Activated naive CD4-positive, alpha-beta T cell treated with anti-CD3 and anti-CD28 coated beads, Interleukin-2, amount 50 U/mL, for 72 hours (primary cell): ENCODE data around the gene SLC35G3. TPM values are rescaled to one million over a fixed set of nuclear protein-coding genes. Genes with fewer than 3 reads are reported as not detected.
"Not testable (repeated sequence)": the region's sequence is repeated elsewhere in the genome, so short reads cannot be mapped to it uniquely, and the experiment has no call there.

ENCODE experiments used
- ATAC-seq, 2 donors: fragments of 150-1000 bp; cut with Tn5 transposase; 2 replicates each; pipeline ENCODE4 v1.10.0; 2021; ENCODE audit warnings: mild to moderate bottlenecking in 2 of 2, moderate library complexity in 2 of 2
- DNase-seq, 2 donors: peaks; one replicate each; pipeline ENCODE4 v3.0.0; 2021 to 2022; ENCODE audit warnings: low spot score in 2 of 2
- H3K27ac Mint-ChIP-seq, 2 donors: one replicate each; pipeline ENCODE4 v1.8.0; 2022; ENCODE audit warnings: mild to moderate bottlenecking in 2 of 2, mixed read lengths in 2 of 2
- H3K36me3 Mint-ChIP-seq, 2 donors: one replicate each; pipeline ENCODE4 v1.8.0; 2022; ENCODE audit warnings: mixed read lengths in 2 of 2
- H3K9me3 Mint-ChIP-seq, 2 donors: one replicate each; pipeline ENCODE4 v1.8.0; 2022; ENCODE audit warnings: mixed read lengths in 2 of 2
- total RNA-seq, 2 donors: library from RNA; stranded (reverse); gene quantifications; one replicate each; pipeline ENCODE4 v1.2.3, GENCODE V29; 2022

SLC35G3 gene
- total RNA-seq, 2 donors from 2014 or later = not detected

GRCh38 chr17:35159940-35160339 is 34.3 kb downstream of the SLC35G3 start:
- ATAC-seq (no peak), DNase-seq (no peak)
- Mint-ChIP-seq H3K27ac (peak overlapping the region in 1 of 2 donors; percentile 46), H3K9me3 (peaks cover 0 to 4% of the 10 kb centered on the region in 2 donors), H3K36me3 (no peaks in the 10 kb centered on the region)

- DNase-seq (no peak), ATAC-seq (no peak)
- no peak overlapping the region for H3K27ac Mint-ChIP-seq
- H3K9me3 Mint-ChIP-seq = peaks cover 0 to 4% of the 10 kb centered on the region in 2 donors
- H3K36me3 Mint-ChIP-seq = no peaks in the 10 kb centered on the region
These were observed 38.9 kb downstream of the SLC35G3 start for GRCh38 chr17:35155246-35155645.

GRCh38 chr17:35154196-35155165 is 39.7 kb downstream of the SLC35G3 start:
- DNase-seq (no peak), ATAC-seq (no peak)
- Mint-ChIP-seq H3K36me3 (no peaks in the 10 kb centered on the region), H3K9me3 (peaks cover 0 to 4% of the 10 kb centered on the region in 2 donors), H3K27ac (no peak overlapping the region)

GRCh38 chr17:35152421-35153140 is 41.6 kb downstream of the SLC35G3 start:
- no peak for ATAC-seq
- no peak for DNase-seq
- H3K27ac Mint-ChIP-seq = no peak overlapping the region
- H3K36me3 Mint-ChIP-seq = no peaks in the 10 kb centered on the region
- no peaks in the 10 kb centered on the region for H3K9me3 Mint-ChIP-seq

GRCh38 chr17:35151080-35151479 is 43.1 kb downstream of the SLC35G3 start:
- not testable (repeated sequence) for H3K9me3 Mint-ChIP-seq, H3K36me3 Mint-ChIP-seq, H3K27ac Mint-ChIP-seq, ATAC-seq
- DNase-seq = peak in 1 of 2 donors; percentile 66

GRCh38 chr17:35149941-35150340 is 44.3 kb downstream of the SLC35G3 start:
- Mint-ChIP-seq H3K9me3 (no peaks in the 10 kb centered on the region), H3K27ac (no peak overlapping the region), H3K36me3 (no peaks in the 10 kb centered on the region)
- no peak for DNase-seq
- no peak for ATAC-seq

GRCh38 chr17:35148144-35148543 is 46.0 kb downstream of the SLC35G3 start:
- Mint-ChIP-seq H3K9me3 (no peaks in the 10 kb centered on the region), H3K36me3 (no peaks in the 10 kb centered on the region), H3K27ac (no peak overlapping the region)
- DNase-seq (no peak), ATAC-seq (no peak)

- H3K9me3 Mint-ChIP-seq = no peaks in the 10 kb centered on the region
- H3K36me3 Mint-ChIP-seq = no peaks in the 10 kb centered on the region
- no peak within 1 kb of the TSS for H3K27ac Mint-ChIP-seq
- ATAC-seq (no peak), DNase-seq (no peak)
These were observed 46.8 kb downstream of the SLC35G3 start, which contains the start of gene UNC45B for GRCh38 chr17:35147375-35147905. Gene UNC45B, plus strand, starts transcription at chr17:35147817. Its CDS starts 447 bp downstream, at chr17:35148264.

GRCh38 chr17:35146214-35146833 is 47.9 kb downstream of the SLC35G3 start:
- H3K9me3 Mint-ChIP-seq = no peaks in the 10 kb centered on the region

GRCh38 chr17:35144840-35145239 is 49.4 kb downstream of the SLC35G3 start:
- ATAC-seq = no peak
- peaks cover 0 to 15% of the 10 kb centered on the region in 2 donors for H3K36me3 Mint-ChIP-seq

More at GRCh38 chr17:35146214-35146833, 47.9 kb downstream of the SLC35G3 start:
- DNase-seq (no peak), ATAC-seq (no peak)
- peaks cover 0 to 5% of the 10 kb centered on the region in 2 donors for H3K36me3 Mint-ChIP-seq
- no peak overlapping the region for H3K27ac Mint-ChIP-seq

More at GRCh38 chr17:35144840-35145239, 49.4 kb downstream of the SLC35G3 start:
- H3K27ac Mint-ChIP-seq = no peak overlapping the region
- no peaks in the 10 kb centered on the region for H3K9me3 Mint-ChIP-seq
- no peak for DNase-seq

Other genes starting within 250 kb of the SLC35G3 start
- 1 to 10 TPM in 1 of 2 donors, under 1 TPM in 1; 0.48 to 1.5 TPM for gene CCT6B, start 232.9 kb downstream of the SLC35G3 start, total RNA-seq
- gene ZNF830, start 232.9 kb downstream of the SLC35G3 start, total RNA-seq = 10 to 100 TPM; 22.7 to 24.8 TPM
- 100 to 1,000 TPM in 1 of 2 donors, 10 to 100 TPM in 1; 42.6 to 116 TPM for gene LIG3, start 213.9 kb downstream of the SLC35G3 start, total RNA-seq
- 10 to 100 TPM in 1 of 2 donors, 1 to 10 TPM in 1; 7.3 to 30.9 TPM for gene RFFL, start 130.7 kb downstream of the SLC35G3 start, total RNA-seq
- gene RAD51D, start 74.5 kb downstream of the SLC35G3 start, total RNA-seq = 10 to 100 TPM; 30.4 TPM
- gene FNDC8, start 72.8 kb downstream of the SLC35G3 start, total RNA-seq = not detected
- gene NLE1, start 52.1 kb downstream of the SLC35G3 start, total RNA-seq = 10 to 100 TPM; 17.7 to 35.6 TPM
- under 1 TPM in 1 of 2 donors, not detected in 1; 0.07 TPM for gene UNC45B, start 46.6 kb downstream of the SLC35G3 start, total RNA-seq
- 10 to 100 TPM; 24.3 to 68.2 TPM for gene SLFN5, start 48.7 kb upstream of the SLC35G3 start, total RNA-seq
- gene SLFN11, start 179.2 kb upstream of the SLC35G3 start, total RNA-seq = 10 to 100 TPM; 64.6 to 96.7 TPM
- gene SLFN12, start 238.1 kb upstream of the SLC35G3 start, total RNA-seq = 10 to 100 TPM; 11.1 to 12.0 TPM